GM12874 (cell line): ENCODE measurements around the gene PLAAT2.

Experiments used
- CTCF ChIP-seq: IDR thresholded peaks from 2 replicates; pipeline ENCODE4 v1.5.1; 2011; ENCODE audit warnings: low read depth, mild to moderate bottlenecking, control low read depth, low read length, moderate library complexity; ENCODE audit not compliant: insufficient read depth

The PLAAT2 gene

GRCh38 chr11:63523151-63523550 lies 40.0 kb downstream of the PLAAT2 start:
- TF ChIP-seq CTCF: no peak

DNA sequence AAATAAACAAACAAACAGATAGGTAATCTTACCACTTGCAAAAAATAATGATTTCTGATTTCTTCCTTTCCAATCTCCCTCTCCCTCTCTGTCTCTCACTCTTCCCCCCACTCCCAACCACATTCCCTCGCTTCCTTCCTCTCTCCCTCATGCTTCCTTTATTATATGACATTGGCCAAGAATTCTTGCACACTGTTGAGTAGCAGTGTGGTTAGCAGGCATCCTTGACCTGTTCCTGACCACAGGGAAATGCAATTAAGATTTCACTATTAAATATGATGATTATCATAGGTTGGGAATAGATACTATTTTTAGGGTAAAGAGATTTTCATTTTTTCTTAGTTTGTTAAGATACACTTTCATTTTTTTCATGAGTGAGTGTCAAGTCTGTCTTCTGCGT lies 41.3 kb downstream of the PLAAT2 start:
- TF ChIP-seq CTCF: no peak

DNA sequence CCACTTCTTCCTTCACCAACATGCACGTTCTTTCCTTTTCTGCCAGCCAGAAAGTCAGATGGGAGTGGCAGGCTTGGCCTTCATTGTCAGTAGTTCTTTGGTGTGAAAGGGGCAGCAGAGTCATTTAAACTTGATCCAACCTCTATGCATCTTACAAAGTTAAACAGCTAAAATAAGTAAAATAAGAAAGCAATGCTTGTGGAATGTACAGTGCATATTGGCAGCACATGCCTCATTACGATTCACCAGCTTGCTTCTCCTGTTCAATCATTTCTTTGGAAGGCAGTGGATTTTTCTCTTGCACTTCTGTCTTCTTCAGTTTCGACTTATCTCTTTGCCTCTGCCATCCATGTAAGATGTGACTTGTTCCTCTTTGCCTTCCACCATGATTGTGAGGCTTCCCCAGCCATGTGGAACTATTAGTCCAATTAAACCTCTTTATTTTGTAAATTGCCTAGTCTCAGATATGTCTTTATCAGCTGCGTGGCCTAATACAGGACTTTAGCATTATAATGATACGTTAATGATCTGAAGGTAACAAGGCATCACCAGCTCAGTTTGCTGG lies 42.5 kb downstream of the PLAAT2 start:
- no peak for TF ChIP-seq CTCF

DNA sequence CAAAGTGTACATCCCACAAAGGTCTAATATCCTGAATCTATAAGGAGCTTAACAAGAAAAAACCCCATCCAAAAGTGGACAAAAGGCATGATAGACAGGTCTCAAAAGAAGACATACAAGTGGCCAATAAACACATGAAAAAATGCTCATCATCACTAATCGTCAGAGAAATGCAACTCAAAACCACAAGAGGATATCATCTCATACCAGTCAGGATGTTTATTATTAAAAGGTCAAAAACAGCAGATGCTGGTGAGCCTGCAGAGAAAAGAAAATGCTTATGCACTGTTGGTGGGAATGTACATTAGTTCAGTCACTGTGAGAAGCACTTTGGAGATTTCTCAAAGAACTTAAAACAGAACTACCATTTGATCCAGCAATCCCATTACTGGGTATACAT lies 44.6 kb downstream of the PLAAT2 start:
- TF ChIP-seq CTCF: no peak

DNA sequence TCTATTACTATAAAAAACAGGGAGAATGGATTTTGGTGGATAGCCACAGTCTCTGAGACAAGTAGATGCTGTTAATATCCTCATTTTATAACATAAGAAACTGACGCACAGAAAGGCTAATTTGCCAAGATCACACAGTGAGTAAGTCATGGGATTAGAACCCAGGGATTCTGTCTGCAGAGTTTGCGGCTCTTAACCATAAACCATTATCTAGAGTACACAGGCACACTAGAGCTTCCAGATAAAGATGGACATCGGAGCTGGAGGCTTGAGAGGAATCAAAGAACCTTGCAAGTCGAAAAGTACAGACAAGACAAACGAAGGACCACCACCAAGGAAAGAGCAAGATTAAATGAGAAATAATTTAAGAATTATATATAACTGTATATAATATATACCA lies 46.0 kb downstream of the PLAAT2 start:
- no peak for TF ChIP-seq CTCF

- no peak for TF ChIP-seq CTCF
Observed at GRCh38 chr11:63516109-63516508, 47.1 kb downstream of the PLAAT2 start.

DNA sequence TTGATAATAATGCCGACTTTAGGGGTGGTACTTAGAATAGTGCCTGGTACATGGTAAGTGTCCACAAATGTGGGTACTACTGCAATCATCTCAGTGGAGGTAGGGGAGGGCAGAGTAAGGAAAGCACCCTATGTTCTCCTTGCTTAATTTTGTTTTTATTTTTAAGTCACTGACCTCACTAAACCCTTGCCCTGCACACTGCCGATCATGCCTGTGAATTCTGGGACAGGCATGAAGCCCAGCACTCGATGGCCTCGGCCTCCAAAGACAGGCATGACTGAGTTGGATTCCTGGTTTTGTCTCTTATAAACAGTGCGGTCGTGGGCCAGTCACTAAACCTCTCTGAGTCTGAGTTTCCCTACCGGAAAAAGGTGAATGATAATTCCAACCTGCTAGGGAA lies 50.4 kb downstream of the PLAAT2 start:
- no peak for TF ChIP-seq CTCF
